Fibroblast of mammary gland (primary cell): ENCODE data around the gene SMYD4.
"Not testable (repeated sequence)": the region's sequence is repeated elsewhere in the genome, so short reads cannot be mapped to it uniquely, and the experiment has no call there.

Source experiments
- DNase-seq: peaks from one replicate; pipeline ENCODE4 v3.0.0-alpha.2; 2010; ENCODE audit warnings: low read depth
- H3K4me3 ChIP-seq: 2 replicates; pipeline ENCODE4 v1.5.1; 2011; ENCODE audit warnings: low read depth, mild to moderate bottlenecking, low read length, moderate library complexity; ENCODE audit not compliant: control insufficient read depth
- CTCF ChIP-seq: conservative IDR thresholded peaks from 2 replicates; pipeline ENCODE4 v1.5.1; 2011; ENCODE audit warnings: low read depth, low read length, inconsistent platforms; ENCODE audit not compliant: control insufficient read depth, insufficient read depth

The SMYD4 gene

GRCh38 chr17:1745513-1746020, 84.1 kb downstream of the SMYD4 start:
- no peak for DNase-seq
- no peak for TF ChIP-seq CTCF
- H3K4me3 ChIP-seq = no peak overlapping the region

GRCh38 chr17:1744551-1745512, 84.9 kb downstream of the SMYD4 start:
- TF ChIP-seq CTCF = no peak
- DNase-seq = no peak
- no peak overlapping the region for H3K4me3 ChIP-seq

GRCh38 chr17:1743088-1743439, 86.6 kb downstream of the SMYD4 start:
- TF ChIP-seq CTCF = no peak
- no peak overlapping the region for H3K4me3 ChIP-seq
- DNase-seq = no peak

- DNase-seq = no peak
- H3K4me3 ChIP-seq = no peak within 1 kb of the TSS
- TF ChIP-seq CTCF = no peak
These were observed 87.2 kb downstream of the SMYD4 start, which contains the start of gene SERPINF2 for GRCh38 chr17:1742371-1743087. Gene SERPINF2, plus strand, starts transcription at chr17:1742871. Its CDS starts 2,125 bp downstream, at chr17:1744996.

GRCh38 chr17:1741899-1742298, 87.8 kb downstream of the SMYD4 start:
- DNase-seq = not testable (repeated sequence)

GRCh38 chr17:1737531-1738291, 92.0 kb downstream of the SMYD4 start:
- no peak for DNase-seq
- TF ChIP-seq CTCF = no peak
- no peak overlapping the region for H3K4me3 ChIP-seq

More at GRCh38 chr17:1741899-1742298, 87.8 kb downstream of the SMYD4 start:
- H3K4me3 ChIP-seq = not testable (repeated sequence)
